ENCODE data around the gene COL17A1.

The COL17A1 gene

GRCh38 chr10:104049504-104050250 is 36.0 kb downstream of the COL17A1 start:
- no peak for DNase-seq (ENCODE audit: low read depth)

GRCh38 chr10:104046651-104047050 is 39.0 kb downstream of the COL17A1 start:
- DNase-seq (ENCODE audit: low read depth) = no peak

DNA sequence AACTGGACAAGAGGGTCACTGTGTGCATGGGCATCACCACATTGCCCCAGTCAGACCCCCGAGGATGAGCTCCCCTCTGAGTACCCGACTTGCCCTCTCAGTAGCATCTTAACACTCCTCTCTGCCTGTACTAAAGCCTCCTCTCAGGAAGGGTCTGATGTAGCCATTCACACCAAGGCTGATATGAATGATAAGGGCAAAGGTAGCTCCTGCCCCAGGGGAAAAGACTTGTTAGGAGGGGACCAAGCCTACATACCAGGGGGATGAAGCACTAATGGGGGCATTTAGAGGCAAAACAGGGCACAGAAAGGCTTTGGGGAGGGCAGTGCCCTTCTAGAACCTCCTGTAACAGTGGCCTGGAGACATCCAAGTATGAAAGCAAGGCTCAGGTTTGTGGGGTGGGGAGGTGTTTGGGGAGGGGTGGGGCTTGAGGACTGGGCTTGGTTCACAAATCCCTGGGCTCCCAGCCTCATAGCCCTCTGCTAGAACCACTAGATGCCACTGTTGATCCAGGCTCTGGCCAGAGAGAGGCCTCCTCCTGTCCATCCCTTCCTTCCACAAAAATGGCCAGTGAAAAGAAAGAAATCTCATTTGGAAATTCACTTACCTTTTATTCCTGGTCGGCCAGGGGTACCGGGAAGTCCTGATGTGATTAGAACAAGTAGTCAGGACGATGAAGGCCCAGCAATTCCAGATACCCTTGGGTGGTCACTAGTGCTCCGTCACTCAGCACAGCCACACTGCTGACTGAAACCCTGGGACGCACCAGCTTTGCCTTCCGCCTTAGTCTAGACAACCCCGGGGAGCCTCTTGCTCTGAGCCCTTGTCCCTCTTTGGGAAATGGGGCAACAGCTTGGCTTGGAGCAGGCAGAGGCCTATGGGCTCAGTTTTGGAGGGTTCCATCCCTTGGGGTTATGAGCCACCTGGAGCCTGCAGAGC is 40.3 kb downstream of the COL17A1 start:
- DNase-seq (ENCODE audit: low read depth) = no peak

DNA sequence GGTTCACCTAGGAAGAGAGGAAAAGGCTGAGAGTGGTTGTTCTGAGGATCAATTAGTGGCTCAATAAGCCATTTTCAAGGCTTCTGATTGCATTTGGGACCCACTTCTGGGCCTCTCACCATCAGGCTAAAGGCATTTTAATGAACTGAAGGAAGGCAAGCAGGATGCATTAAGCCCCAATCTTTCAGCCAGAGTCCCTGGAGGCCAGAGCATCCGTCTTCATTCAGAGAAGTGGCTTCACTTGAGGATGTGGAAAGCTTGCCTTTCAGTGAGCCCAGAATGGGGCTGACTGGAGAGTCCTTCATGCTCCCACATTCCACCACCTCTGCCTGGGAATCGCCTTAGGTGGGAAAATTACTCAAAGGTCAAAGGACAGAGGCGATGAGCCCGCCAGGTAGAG is 41.8 kb downstream of the COL17A1 start:
- DNase-seq (ENCODE audit: low read depth) = no peak

GRCh38 chr10:104043185-104043830 is 42.4 kb downstream of the COL17A1 start:
- DNase-seq (ENCODE audit: low read depth) = no peak

DNA sequence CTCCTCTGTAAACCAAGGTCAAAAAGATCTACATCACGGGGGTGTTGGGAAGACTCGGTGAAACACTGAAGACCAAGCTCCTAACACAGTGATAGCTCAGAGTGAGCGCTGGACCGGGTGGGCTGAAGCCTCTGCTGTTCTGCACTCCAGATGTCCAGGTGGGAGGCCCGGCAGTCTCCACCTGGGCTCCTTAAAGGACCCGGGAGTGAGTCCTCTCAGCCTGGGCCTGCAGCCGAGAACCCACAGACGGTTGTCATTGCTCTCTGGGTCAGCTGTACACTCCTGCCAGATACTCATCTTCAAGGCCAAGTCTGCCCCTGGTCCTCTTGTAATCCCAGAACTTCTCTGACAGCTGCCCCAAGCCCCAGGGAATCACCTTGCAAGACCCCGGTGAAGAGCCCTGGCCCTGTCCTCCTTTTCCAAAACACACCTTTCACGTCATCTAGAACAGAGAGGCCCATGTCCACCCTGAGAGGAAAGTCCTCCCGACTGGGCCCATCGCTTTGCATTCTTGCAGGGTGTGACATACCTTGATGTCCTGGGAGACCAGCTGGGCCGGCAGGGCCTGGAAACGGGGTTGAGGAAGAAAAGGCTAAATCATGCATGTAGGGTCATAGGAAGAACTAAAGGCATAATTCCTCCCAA is 43.7 kb downstream of the COL17A1 start:
- DNase-seq (ENCODE audit: low read depth) = no peak

GRCh38 chr10:104040862-104041789 is 44.6 kb downstream of the COL17A1 start:
- DNase-seq (ENCODE audit: low read depth) = no peak

- no peak for DNase-seq (ENCODE audit: low read depth)
Measured at GRCh38 chr10:104040382-104040781, 45.3 kb downstream of the COL17A1 start.

- DNase-seq (ENCODE audit: low read depth) = no peak
Measured at GRCh38 chr10:104038958-104039752, 46.5 kb downstream of the COL17A1 start.

DNA sequence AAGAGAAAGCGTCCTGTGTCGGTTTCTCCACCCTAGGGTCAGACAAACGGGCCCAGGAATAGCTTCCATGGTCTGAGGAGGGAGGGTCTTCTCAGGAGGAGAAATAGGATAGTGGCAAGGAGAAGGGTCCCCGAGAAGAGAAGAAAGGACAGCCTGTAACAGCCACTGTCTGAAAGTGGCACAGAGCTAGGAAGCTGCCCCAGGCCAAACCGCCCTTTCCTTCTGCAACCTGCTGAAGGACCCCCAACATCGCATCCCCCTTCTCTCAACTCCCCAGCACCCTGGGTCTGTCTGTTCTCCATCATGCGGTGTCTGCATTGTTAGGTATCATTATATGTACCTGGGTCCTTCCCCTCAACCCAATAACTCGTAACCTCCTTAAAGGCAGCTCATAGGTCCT is 47.1 kb downstream of the COL17A1 start:
- DNase-seq (ENCODE audit: low read depth) = no peak

GRCh38 chr10:104037261-104037951 is 48.3 kb downstream of the COL17A1 start:
- DNase-seq (ENCODE audit: low read depth) = no peak

DNA sequence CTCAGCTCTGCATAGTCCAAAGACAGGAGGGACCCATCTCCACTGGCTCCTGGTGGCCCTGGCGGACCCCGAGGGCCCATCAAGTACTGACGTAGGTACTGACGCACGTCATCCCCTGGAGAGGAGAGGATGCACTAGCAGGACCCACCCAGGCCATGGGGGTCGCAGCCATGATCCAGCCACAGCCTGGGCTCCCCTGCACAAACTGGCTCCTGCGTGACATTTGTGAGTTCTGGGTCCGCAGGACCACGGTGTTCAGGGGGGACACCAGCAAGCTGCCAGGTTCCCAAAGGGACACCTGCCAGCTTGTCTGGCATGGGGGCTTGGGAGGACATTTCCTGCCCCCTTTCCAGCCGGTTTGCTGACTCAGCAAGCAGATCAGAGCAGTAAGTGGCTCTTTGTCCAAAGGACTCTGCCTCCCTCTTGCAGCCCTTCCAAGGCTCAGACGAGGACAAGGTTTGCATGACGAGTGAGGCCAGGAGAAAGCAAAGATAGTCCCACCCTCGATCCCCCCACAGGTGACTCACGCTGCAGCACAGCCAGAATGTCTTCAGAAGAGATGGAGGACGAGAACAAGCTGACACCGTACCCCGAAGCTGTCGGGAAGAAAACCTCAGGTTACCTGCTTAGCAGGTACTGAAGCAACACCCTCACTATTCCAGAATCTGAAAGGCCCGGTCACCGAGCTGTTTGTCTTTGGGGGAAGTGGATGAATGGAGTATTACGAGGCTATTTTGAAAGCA is 49.0 kb downstream of the COL17A1 start:
- DNase-seq (ENCODE audit: low read depth) = no peak

DNA sequence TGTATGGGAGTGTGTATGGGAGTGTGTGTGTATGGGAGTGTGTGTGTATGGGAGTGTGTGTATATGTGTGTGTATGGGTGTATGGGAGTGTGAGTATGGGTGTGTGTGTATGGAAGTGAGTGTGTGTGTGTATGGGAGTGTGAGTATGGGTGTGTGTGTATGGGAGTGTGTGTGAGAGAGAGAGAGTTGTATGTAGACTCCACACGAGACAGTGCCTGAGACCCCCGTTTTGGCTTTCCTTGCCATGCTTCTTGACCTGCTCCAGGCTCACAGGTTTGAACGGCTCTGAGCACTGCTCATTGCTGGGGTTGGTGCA is 49.7 kb downstream of the COL17A1 start:
- no peak for DNase-seq (ENCODE audit: low read depth)

DNA sequence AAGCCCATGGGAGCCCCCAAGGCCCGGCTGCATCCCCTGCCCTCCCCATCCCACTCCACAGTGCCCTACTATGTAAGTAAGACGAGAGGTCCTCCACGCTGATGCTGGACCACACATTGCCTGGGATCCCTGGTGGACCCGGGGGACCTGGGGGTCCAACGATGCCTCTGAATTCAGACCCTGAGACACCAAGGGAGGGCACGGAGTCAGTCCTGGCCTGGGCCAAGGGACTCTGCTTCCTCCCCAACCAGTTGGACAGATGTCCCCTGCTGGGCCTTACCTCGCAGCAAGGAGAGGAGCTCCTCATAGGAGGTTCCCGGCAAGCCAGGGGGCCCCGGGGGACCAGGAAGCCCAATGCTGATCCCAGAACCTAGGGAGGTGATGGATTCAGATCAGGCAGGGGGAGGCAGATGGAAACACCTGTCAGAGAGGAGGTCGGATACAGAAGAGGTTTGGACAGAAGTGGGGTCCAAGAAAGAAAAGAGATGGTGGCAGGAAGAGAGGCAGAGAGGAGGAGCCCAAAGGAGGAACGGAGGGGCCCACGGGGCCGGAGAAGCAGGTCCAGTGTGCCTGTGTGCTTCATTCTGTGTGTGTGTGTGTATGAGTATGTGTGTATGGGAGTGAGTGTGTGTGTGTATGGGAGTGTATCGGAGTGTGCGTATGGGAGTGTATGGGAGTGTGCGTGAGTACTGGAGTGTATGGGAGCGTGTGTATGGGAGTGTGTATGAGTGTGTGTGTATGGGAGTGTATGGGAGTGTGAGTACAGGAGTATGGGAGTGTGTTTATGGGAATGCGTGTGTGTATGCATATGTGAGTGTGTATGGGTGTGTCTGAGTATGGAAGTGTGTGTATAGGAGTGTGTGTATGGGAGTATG is 50.2 kb downstream of the COL17A1 start:
- no peak for DNase-seq (ENCODE audit: low read depth)

DNA sequence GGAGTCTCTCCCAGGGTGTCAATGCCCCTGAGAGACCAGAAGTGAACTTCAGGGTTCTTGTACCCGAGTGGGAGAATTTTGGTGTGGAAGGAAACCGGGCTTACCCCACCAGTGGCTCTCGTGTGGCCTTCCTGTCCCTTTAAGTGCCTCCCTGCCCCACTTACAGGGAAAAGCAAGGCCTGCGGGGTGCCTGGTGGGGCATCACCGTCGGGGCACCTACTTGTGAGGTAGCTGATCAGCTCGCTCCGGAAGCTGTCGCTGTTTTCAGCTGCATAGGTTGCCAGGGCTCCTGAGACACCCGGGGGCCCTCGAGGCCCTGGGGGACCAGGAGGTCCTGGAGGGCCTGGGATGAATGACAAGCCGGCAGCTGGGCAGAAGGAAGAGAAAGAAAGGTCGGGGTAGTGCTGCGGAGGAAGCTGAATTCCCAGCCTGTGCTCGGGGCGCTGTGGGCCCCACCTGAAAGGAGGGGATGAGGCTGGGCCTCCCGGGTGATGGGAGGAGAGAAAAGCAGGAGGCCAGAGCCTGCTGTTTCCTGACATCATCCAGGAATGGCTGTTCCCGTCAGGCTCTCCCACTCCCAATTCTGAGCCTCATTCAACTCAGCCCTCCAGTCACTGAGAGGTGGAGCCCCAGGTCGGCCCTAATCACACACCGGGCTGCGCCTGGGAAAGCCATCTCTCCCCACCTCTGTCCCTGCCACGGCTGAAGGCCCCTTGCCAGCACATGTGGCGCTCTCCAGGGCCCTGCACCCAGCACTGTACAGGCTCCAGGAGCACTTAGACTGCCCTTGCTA is 51.1 kb downstream of the COL17A1 start:
- DNase-seq (ENCODE audit: low read depth) = no peak

- DNase-seq (ENCODE audit: low read depth) = no peak
Measured at GRCh38 chr10:104033966-104034365, 51.7 kb downstream of the COL17A1 start.

GRCh38 chr10:104033401-104033930 is 52.2 kb downstream of the COL17A1 start:
- DNase-seq (ENCODE audit: low read depth) = no peak

All from stimulated activated CD8-positive, alpha-beta memory T cell treated with anti-CD3 and anti-CD28 coated beads, Interleukin-7, amount 100 ng/mL, for 24 hours (primary cell).